NK-92 (cell line): ENCODE results near the gene PYGM.

Experiments used
- DNase-seq: peaks from one replicate; lab custom pipeline; 2025; ENCODE audit not compliant: unreplicated experiment; lab: John Stamatoyannopoulos, UW

The PYGM gene

DNA sequence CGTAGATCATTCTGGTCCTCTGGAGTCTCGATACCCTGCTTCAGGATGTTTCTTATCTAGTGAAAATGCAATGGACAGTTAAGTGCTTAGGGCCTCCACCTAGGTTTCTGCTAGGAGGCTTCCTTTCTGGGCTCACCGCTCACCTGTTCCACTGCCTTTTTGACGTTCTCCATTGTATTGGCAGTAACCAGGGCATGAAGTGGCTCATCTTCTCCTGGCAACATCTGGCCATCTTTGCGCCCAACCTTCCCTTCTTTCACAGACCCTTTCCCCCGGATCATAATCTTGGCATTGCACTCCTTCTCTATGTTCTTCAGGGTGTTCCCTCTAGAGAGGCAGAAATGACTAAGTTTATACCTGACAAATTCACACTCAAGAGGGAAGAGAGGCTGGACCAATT lies 9.5 kb upstream of the PYGM start:
- no peak for DNase-seq

DNA sequence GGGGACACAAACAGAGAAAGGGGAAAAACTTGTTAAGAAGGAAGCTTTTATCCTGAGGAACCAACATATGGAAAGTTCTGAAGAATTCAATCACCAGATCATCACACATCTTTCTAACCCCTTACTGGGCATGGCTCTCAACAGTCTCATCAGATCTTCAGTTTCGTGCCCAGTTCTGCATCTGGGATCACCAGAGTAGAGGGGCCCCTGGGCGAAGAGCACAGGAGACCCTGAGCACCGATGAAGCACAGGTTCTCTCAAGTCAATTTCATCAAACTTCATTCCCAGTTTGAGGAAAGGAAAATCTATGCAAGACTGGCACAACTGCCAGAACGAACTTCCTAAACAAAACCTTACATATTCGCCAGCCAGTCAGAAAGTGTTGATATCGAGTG lies 8.5 kb upstream of the PYGM start:
- DNase-seq: no peak

DNA sequence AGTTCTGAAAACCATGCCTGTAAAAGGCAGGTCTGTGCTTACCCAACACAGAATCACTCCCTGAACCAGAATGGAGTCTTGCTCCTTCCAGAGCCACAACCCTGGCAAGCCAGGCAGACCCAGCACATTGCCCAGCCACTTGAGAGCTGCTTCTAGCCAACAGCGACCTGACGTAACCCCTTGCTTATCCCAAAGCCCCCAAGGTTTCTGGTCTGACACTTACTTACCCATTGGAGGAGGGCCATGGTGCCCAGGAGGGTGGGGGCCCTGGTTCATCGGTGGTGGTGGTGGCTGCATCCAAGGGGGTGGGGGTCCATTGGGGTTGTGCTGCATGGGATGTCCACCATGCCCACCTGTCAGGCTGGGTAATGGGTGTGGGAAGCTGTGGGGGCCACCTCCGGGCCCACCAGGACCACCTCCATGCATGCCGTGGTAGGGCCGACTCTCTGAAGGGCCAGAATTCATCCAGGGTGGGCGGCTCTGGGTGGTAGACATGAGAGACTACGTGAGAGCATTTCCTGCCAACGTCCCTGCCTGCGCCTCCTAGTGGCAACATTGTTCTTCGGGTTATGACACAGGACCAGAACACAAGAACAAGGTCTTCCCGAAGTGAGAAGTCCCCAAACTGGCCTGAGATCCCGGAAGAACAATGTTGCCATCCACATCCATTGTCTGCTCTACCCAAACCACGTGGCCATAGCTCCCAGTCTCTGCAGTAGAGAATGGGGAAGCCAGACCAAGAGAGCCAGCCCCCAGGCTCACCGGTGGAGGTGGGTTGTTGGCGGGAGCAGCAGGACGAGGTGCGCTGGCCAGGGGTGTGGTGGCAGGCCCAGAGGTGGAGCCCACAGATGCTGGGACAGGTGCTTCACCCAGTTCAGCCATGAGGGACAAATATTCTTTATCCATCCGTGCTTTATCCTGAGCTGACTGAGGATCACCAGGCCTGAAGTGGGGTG lies 7.8 kb upstream of the PYGM start:
- DNase-seq: no peak

GRCh38 chr11:64766881-64767280 lies 7.1 kb upstream of the PYGM start:
- no peak for DNase-seq

GRCh38 chr11:64765851-64766665 lies 6.3 kb upstream of the PYGM start:
- no peak for DNase-seq

- no peak for DNase-seq
These were observed 5.6 kb upstream of the PYGM start for GRCh38 chr11:64765291-64765850.

DNA sequence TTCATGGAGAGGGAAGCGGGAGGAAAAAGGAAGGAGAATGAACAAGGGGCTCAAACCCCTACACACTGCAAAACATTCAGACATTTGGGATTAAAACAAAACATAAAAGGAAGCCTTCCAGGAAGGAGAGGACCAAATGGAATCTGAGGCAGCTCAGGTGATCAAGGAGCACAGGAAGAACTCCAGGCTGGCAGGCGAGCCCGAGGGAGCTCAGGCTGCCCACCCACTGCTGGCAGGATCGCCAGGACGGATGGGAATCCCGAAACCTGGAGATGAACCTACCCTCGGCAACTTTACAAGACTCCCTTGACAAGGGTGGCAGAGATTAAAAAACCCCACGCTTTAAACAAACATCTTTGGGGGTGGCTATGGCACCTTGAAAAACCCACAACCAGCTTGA lies 5.0 kb upstream of the PYGM start:
- no peak for DNase-seq

- DNase-seq: no peak
These were observed 4.4 kb upstream of the PYGM start for GRCh38 chr11:64764040-64764611.

- no peak for DNase-seq
These were observed 3.8 kb upstream of the PYGM start for GRCh38 chr11:64763526-64764039.

DNA sequence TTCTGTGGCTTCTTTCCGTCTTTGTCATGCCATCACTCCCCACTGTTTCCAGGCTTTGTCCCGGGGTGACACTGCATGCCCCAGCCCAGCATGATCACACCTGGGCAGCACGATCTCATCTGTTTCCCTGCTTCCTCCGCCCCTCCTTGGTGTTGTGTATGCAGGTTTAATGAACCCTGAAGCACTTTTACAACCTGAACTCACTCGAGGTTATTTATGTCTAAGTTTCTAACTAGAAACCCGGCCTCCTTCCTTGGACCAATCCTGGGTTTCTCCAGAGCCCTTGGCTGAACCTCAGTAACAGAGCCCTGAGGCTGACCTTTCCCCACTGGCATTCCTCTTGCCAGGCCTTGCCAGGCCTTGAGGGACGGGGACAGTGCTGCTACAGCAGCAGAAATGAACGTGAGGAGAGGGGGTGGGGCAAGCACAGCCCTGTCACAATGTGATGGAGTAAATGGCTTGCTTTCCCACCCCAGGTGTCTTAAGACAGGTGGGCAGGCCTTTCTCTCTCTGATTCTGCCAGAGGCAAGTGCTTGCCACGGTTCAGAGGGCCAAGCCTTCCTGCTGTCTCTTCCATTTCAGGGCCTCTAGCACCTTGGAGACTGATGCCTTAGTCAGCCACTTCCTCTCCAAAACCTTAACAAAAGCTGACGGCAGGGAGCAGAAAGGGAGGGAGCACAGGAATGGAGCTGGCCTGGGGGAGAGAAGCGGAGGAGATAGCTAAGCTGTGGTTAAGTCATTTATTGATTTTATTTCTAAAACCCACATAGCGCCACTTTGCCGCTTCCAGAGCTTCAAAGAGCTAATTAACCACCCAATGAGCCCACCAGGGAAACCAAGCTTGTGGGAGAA lies 3.1 kb upstream of the PYGM start:
- DNase-seq: no peak

DNA sequence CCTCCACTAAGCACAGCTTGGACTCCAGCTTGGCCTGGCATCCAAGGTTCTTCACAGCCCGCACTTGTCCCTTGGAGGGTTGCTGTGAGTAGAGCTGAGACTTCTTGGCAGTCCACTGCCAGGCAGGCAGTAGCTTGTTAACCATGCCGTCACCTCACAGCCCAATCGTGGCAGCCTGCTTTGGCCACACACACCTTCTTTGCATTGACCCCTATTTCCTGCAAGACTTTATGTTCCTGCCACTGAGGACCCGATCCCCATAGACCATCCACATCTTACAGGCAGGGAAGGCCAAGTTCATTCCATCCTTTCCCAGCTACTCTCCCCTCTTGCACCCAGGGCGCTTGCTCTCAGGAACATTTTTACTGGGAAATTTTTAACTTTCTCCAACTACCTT lies 2.5 kb upstream of the PYGM start:
- DNase-seq: no peak

DNA sequence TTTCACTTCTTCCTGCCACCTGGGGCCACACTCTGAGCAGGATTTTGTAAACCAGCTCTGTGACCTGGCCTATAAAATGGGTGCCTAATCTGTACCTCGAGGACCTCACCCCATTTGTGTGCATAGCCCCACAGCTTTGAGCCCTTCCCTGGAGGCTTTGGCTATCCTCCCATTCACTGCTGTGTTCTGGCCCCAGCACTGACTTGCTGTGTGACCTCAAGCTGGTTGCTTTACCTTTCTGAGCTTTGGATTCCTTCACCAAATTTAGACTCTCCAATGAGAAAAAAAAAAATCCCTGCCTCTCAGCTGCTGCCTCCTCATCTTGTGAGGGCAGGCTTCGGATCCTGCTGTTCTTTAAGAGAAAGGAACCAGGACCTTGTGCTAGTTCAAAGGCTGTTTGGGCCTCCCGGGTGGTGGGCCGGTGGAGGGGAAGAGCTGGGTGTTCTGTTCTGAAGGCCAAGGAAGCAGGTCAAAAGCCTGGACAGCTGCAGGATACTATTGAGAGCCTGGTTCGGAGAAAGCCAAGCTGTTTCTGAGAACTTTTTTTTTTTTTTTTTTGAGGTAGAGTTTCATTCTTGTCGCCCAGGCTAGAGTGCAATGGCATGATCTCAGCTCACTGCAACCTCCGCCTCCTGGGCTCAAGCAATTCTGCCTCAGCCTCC lies 1.1 kb upstream of the PYGM start:
- no peak for DNase-seq

- no peak for DNase-seq
These were observed 548 bp downstream of the PYGM start for GRCh38 chr11:64759131-64759721.

GRCh38 chr11:64758330-64759079 lies 1.3 kb downstream of the PYGM start:
- no peak for DNase-seq

GRCh38 chr11:64757549-64758329 lies 2.0 kb downstream of the PYGM start:
- DNase-seq: no peak

GRCh38 chr11:64755681-64756361 lies 4.0 kb downstream of the PYGM start:
- DNase-seq: no peak

DNA sequence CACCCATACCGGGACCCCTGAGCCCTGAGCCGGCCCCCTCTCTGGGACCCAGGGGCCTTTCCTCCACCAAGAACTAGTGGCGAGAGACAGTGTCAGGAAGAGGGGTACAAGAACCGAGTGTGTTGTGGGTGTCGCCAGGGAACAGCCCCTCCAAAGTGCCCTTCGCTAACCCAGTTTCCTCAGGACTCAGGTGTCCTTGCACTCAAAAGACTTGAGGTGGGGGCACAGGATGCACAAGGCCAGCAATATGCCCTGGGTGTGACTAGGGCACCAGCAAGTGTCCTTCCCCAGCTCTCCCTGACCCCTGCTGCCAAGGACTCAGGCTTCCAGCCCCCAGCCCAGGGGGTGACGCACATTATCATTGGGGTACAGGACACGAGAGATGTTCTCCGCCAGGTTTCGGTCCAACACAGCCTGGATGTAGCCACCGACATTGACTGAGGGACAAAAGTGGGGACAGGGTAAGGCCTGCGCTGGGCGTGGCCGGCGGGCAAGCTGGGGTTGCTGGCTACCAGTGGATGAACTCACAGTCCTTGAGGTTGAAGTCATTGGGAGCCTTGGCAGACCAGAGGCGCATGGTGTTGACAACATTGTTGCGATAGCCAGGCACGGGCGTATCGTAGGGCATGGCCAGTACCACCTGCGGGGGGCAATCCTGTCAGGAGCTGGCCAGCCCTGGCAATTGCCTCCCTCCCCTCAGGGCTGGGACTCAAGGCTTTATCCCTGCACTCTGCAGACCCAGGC lies 4.7 kb downstream of the PYGM start:
- DNase-seq: no peak
